DOHH2 (cell line): ENCODE data around the gene TSC22D3.

ENCODE experiments used
- H3F3A ChIP-seq: fragments of 200-600 bp; sonication (generic), shearing (Covaris generic); 2 replicates; pipeline ENCODE4 v1.6.0; 2016; ENCODE audit warnings: antibody characterized with exemption, mild to moderate bottlenecking; ENCODE audit not compliant: control insufficient read depth, insufficient read depth
- H3K27ac ChIP-seq: fragments of 200-600 bp; sonication (generic); 2 replicates; pipeline ENCODE4 v1.5.1; 2014; ENCODE audit warnings: low read depth, mild to moderate bottlenecking, low read length, moderate library complexity
- H3K27me3 ChIP-seq: fragments of 200-600 bp; sonication (generic); 2 replicates; pipeline ENCODE4 v1.6.1; 2014; ENCODE audit warnings: mild to moderate bottlenecking, low read length, mixed read lengths; ENCODE audit not compliant: control insufficient read depth
- H3K36me3 ChIP-seq: fragments of 200-600 bp; sonication (generic); 2 replicates; pipeline ENCODE4 v1.6.1; 2014; ENCODE audit warnings: mild to moderate bottlenecking, low read length, moderate library complexity, mixed read lengths; ENCODE audit not compliant: control insufficient read depth
- H3K4me1 ChIP-seq: fragments of 200-600 bp; sonication (generic); 2 replicates; pipeline ENCODE4 v1.6.1; 2014; ENCODE audit warnings: mild to moderate bottlenecking, low read length, mixed read lengths; ENCODE audit not compliant: control insufficient read depth
- H3K4me2 ChIP-seq: fragments of 200-600 bp; sonication (generic); 2 replicates; pipeline ENCODE4 v1.6.0; 2014; ENCODE audit warnings: mild to moderate bottlenecking, low read length, moderate library complexity
- H3K4me3 ChIP-seq: fragments of 200-600 bp; sonication (generic); 2 replicates; pipeline ENCODE4 v1.5.1; 2014; ENCODE audit warnings: mild to moderate bottlenecking, low read length, mixed read lengths
- H3K79me2 ChIP-seq: fragments of 200-600 bp; sonication (generic); 2 replicates; pipeline ENCODE4 v1.6.1; 2014; ENCODE audit warnings: mild to moderate bottlenecking, low read length, mixed read lengths; ENCODE audit not compliant: control insufficient read depth
- H3K9me2 ChIP-seq: fragments of 200-600 bp; sonication (generic); replicated peaks from 2 replicates; pipeline ENCODE4 v1.6.1; 2014; ENCODE audit warnings: mild to moderate bottlenecking, low read length, mixed read lengths; ENCODE audit not compliant: control insufficient read depth
- H3K9me3 ChIP-seq: fragments of 200-600 bp; sonication (generic); 2 replicates; pipeline ENCODE4 v1.6.1; 2014; ENCODE audit warnings: antibody characterized with exemption, low read length, mixed read lengths; ENCODE audit not compliant: control insufficient read depth, insufficient read depth
- H4K20me1 ChIP-seq: fragments of 200-600 bp; sonication (generic); 2 replicates; pipeline ENCODE4 v1.6.0; 2014; ENCODE audit warnings: low read depth, mild to moderate bottlenecking, antibody characterized with exemption, low read length, moderate library complexity; ENCODE audit not compliant: control insufficient read depth, insufficient read depth
- CTCF ChIP-seq: fragments of 200-600 bp; sonication (generic); IDR thresholded peaks from one replicate; pipeline ENCODE4 v1.5.1; 2014; ENCODE audit warnings: antibody characterized with exemption, mild to moderate bottlenecking, low read depth, low read length; ENCODE audit not compliant: poor library complexity, severe bottlenecking
- EZH2phosphoT487 ChIP-seq: fragments of 200-600 bp; sonication (generic); IDR thresholded peaks from 2 replicates; pipeline ENCODE4 v1.6.1; 2017; ENCODE audit warnings: borderline replicate concordance, mild to moderate bottlenecking, antibody characterized with exemption, low read length, moderate library complexity, mixed read lengths

Gene TSC22D3

GRCh38 chrX:107683124-107683895, 92.3 kb downstream of the TSC22D3 start:
- no peaks in the 10 kb centered on the region for H3K79me2 ChIP-seq
- H3K4me1 ChIP-seq: peaks cover 66% of the 10 kb centered on the region
- no peaks in the 10 kb centered on the region for H3K9me2 ChIP-seq
- H3K36me3 ChIP-seq: no peaks in the 10 kb centered on the region
- H3K9me3 ChIP-seq: no peaks in the 10 kb centered on the region
- H3K27ac ChIP-seq: no peak overlapping the region
- no peaks in the 10 kb centered on the region for H3K27me3 ChIP-seq
- TF ChIP-seq CTCF: no peak
- no peak for TF ChIP-seq EZH2phosphoT487
- H3F3A ChIP-seq: peaks cover 8% of the 10 kb centered on the region; the same call in 1 of the 2 replicates
- no peaks in the 10 kb centered on the region for H4K20me1 ChIP-seq
- H3K4me2 ChIP-seq: no peak overlapping the region
- H3K4me3 ChIP-seq: no peak overlapping the region

- no peaks in the 10 kb centered on the region for H3K79me2 ChIP-seq
- H3K27me3 ChIP-seq: no peaks in the 10 kb centered on the region
- H3K4me1 ChIP-seq: peaks cover 67% of the 10 kb centered on the region
- H4K20me1 ChIP-seq: no peaks in the 10 kb centered on the region
- H3K4me2 ChIP-seq: no peak overlapping the region
- no peaks in the 10 kb centered on the region for H3K9me2 ChIP-seq
- no peak overlapping the region for H3K27ac ChIP-seq
- no peak overlapping the region for H3K4me3 ChIP-seq
- no peaks in the 10 kb centered on the region for H3K36me3 ChIP-seq
- H3F3A ChIP-seq: peaks cover 5% of the 10 kb centered on the region; the same call in 1 of the 2 replicates
- TF ChIP-seq CTCF (no peak), EZH2phosphoT487 (no peak)
- H3K9me3 ChIP-seq: no peaks in the 10 kb centered on the region
These were observed 93.3 kb downstream of the TSC22D3 start for GRCh38 chrX:107682256-107682655.

- Histone ChIP-seq H3K79me2 (peaks cover 20% of the 10 kb centered on the region), H3K9me2 (no peaks in the 10 kb centered on the region), H3K27ac (peak overlapping the region; percentile 32), H4K20me1 (no peaks in the 10 kb centered on the region), H3K36me3 (no peaks in the 10 kb centered on the region; the same call in 1 of the 2 replicates), H3F3A (peaks cover 13% of the 10 kb centered on the region), H3K4me3 (peak overlapping the region; percentile 57), H3K9me3 (no peaks in the 10 kb centered on the region), H3K27me3 (no peaks in the 10 kb centered on the region), H3K4me1 (peaks cover 62% of the 10 kb centered on the region), H3K4me2 (peak overlapping the region; percentile 67)
- no peak for TF ChIP-seq EZH2phosphoT487
- no peak for TF ChIP-seq CTCF
These were observed 96.4 kb downstream of the TSC22D3 start for GRCh38 chrX:107678957-107679740.
